Right ventricle myocardium inferior (tissue), 1 donor: ENCODE results near the gene GRK2. TPM values are rescaled to one million over a fixed set of nuclear protein-coding genes. Genes with fewer than 3 reads are reported as not detected.

Experiments used
- ATAC-seq: fragments of 200-7000 bp; cut with Tn5 transposase; one replicate; pipeline ENCODE4 v1.9.1; 2020; ENCODE audit warnings: mild to moderate bottlenecking, moderate library complexity
- DNase-seq: peaks from one replicate; pipeline ENCODE4 v3.0.0; 2021; ENCODE audit errors: missing footprints
- intact Hi-C: fragments of 100-400 bp; cut with DNase I; formaldehyde crosslinking; loops from one replicate; pipeline ENCODE4 v1.11.0; 2022
- total RNA-seq: library from RNA; stranded (reverse); fragmentation: NEBNext Ultra II Directional; extraction: Animal tissue kit (Norgen Biotek cat#: 25700); gene quantifications from one replicate; pipeline ENCODE4 v1.2.1, GENCODE V29; 2021
- donor health status: DM: no; HTN: yes; CAD: no; lungs with severe emphysema.

GRK2 gene
- total RNA-seq, 1 donor from 2014 or later, result 54.1 TPM

DNA sequence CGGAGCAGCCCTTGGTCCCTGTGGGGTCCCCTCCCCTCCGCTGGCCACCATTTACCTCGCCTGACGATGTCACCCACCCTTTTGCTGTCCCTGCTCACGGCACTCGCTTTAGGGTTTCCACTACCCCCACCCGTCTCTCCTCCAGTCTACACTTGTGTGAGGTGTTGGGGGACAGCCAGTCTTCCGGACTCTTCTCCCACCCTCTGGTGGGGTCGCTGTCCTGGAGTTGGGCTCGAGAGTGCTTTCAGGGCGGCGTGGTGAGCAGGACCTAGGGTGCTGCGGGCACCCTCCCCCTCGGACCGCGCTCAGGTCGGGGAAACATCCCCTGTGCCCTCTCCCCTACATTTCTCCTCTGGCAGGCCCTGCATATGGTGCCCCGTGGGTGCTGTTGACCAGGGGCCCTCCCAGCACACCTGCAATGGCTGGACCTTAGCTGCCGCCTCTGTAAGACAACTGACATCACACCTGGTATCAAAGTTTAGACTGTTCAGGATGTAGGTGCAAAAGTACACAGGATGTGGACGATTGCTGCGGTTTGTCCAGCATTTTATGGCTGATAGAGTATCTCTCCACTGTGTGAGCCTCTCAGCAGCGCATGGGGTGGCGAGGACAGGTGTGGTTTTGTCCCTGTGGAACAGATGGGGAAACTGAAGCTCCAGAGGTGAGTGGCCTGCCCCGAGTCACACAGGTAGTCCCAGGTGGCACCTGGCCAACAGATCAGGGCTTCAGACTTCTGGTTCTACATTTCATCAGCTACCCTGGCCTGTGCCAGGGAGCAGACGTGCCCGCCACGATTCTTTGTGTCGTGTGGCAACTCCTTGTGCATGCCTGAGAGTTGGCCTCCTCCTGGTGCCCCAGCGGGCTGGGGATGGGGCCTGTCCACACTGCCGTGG is 1.2 kb downstream of the GRK2 start:
- no peak for ATAC-seq
- intact Hi-C loops, result loop anchor here (2.0 kb wide), 1 partner anchor 21 kb away; the partner anchor contains the start of gene ANKRD13D
- DNase-seq, result no peak

DNA sequence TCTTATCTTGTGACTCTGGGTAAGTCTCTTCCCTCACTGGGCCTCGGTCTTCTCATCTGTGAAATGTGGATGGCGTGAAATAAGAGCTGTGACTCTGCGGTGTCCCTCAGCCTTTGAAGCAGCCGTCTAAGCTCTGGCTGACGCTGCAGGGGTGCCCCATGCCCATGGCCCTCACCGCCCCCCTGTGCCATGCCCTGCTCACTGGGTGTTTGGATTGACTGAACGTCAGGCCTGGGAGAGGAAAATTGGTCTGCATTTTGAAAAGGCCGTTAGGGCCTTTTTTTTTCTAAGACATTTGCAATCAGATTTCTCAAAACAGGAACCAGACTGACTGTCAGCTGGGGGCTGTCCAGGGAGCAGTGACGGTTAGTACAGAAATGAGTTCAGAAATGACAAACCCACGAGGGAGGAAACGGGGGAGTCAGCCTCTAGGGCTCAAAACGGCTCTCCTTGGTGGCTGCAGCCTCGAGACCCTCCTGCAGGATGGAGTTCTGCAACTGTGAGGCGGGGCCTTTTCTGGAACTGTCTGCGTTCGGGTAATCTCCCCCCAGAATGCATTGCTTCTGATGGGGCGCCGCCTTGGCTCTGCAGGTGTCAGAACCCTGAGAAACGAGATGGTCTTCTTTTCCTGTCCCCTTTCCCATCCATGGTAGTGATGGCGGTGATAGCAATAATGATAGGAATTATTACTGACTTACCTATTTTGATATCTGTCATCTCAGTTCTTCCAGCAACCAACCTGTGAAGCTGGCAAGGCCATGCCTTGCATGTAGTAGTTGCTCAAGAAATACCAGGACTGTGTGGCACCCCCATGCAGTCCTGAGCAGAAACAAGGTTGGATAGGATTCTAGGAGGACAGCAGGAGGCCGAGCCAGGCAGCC is 2.0 kb downstream of the GRK2 start:
- DNase-seq (no peak), ATAC-seq (no peak)
- intact Hi-C loops, result no loop called here

DNA sequence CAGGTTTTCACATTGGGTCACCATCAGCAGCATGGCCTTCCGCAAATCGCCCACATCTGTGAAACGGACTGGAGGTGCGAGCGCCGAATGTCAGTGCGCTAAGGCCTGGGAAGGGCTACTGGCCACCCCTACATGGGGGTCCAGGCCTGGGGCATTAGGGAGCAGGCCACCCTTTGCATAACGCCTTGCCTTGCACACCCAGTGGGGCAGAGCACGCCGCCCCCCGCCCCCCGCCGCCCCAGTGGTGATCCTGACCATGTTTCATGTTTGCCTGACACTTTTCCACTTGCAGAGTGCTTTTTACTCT is 2.6 kb downstream of the GRK2 start:
- ATAC-seq (no peak), DNase-seq (no peak)
- intact Hi-C loops, result no loop called here

DNA sequence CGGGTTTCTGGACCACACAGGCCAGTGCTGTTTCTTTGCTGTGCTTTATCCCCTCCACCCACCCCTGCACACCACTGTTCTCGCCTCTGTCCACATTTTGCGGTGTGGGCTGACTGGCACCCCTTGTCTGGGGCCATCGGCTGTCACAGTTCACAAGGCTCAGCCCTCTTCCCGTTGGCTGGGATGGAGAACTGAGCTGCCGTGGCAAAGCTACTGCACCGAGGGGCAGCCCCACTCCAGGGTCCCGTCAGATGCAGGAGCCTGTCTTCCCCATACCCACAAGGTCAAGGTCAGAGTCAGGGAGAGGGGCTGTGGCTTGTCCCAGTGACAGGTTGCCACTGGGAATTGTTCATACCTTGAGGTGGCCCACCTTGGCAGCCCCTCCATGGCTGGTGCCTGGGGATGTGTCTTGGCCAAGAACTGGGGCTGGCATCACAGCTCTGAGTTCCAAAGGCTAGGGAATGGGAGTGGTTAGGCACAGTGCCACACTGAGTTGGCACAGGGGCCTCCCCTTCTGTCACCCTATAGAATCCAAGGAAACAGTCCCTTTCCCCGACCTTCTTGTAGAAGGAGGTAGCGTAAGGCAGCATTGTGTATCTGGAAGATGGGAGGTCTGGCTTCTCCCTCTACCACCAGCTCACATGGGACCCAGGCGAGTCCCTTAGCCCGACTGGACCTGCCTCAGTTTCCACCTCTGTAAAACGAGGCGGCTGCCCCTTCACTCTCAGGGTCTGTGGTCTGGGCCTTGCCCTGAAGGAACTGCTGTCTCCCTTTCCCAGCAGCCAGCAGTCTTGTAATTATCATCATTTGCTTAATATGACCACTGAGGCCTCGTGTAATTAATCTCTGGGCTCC is 3.4 kb downstream of the GRK2 start:
- no peak for DNase-seq
- intact Hi-C loops, result no loop called here
- ATAC-seq, result no peak

DNA sequence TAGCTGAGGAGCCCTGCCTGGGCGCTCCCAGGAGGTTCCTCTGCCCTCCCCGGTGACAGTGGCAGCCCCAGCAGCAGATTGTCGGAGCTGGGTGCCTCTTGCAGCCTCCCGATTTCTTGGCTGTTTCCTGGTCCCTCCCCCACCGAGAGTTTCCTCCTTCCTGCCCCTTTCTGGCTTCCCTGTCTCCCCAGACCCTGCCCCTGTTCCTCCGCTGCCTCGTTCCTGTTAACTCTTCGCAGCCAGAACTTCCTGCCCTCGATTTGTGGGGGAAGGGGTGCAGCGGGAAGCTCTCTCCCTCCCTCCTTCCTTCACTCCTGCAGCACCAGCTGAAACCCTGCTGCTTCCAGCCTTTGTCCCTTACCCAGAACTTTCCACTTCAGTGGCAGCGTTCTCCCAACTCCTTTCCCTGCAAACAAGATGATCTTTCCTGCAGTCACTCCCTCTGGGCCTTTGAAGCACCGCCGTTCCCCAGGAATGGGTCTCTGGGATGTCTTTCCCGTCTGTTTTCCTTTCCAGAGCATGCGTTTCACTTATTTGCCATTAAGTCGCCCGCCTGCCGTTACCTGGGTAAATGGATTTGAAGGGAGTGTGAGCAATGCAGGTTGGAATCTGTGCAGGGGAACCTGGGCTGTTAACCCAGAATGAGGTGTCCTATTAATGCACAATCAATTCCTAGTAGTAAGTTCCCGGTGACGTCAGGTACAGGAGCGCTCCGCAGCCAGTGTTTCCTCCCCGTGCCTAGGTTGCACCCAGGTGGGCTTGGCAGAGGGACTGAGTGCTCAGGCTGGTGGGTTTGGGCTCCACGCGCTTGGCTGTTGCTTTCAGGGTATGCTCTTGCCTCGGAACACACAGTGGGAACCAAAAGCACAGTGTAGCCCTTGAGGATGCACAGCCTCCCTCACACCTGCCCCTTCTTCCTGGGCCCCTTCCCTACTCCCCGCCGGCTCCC is 4.3 kb downstream of the GRK2 start:
- ATAC-seq (peak; percentile 29), DNase-seq (no peak)
- intact Hi-C loops, result no loop called here

DNA sequence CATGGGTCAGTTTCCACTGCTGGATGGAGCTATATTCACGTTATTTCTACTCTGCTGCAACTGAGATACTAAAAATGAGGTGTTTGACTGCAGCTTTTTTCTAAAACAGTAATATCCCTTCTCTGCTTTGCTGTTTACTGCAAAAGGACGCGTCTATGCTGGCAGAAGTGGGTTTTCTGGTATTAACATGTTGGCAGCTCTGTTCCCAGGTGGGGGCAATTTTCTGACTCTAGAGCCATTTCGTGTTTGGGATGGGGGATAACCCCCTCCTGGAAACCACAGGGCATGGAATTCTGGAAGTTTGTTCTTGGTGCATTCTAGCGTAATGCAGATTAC is 4.9 kb downstream of the GRK2 start:
- ATAC-seq (no peak), DNase-seq (no peak)
- intact Hi-C loops, result no loop called here

DNA sequence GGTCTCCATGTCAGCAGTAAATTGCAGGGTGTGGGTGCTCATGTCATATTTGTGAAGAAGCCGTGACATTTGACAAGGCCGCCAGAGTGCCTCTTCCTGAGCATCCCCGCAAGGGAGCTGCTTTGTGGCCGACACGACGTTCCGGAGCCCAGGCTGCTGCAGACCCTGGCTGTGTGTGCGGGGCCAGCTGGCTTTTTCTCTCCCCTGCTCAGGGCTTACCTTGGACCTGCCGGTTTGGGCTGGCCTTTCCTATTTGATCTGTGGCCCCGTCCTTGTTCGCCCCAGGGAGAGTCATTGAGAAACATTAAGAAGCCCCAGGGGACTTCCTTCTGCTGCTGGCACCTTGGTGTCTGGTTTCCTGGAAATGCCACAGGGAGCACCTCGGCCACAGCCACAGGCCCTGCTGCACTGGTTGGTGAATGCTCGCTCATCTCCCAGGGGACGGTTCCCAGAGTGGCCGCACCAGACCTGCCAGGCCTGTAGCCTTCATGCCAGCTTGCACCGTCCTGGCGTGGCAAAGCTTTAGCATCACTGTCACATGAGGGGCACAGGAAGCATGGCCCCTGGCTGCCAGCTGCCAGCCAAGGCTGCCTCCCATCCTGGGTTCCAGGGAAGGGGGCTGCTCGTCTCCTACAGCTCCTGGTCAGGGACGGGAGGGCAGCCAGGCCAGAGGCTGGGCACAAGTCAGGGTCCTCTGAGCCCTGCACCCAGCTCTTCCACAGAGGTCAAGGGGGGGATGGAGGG is 5.4 kb downstream of the GRK2 start:
- no peak for ATAC-seq
- no peak for DNase-seq
- intact Hi-C loops, result no loop called here

DNA sequence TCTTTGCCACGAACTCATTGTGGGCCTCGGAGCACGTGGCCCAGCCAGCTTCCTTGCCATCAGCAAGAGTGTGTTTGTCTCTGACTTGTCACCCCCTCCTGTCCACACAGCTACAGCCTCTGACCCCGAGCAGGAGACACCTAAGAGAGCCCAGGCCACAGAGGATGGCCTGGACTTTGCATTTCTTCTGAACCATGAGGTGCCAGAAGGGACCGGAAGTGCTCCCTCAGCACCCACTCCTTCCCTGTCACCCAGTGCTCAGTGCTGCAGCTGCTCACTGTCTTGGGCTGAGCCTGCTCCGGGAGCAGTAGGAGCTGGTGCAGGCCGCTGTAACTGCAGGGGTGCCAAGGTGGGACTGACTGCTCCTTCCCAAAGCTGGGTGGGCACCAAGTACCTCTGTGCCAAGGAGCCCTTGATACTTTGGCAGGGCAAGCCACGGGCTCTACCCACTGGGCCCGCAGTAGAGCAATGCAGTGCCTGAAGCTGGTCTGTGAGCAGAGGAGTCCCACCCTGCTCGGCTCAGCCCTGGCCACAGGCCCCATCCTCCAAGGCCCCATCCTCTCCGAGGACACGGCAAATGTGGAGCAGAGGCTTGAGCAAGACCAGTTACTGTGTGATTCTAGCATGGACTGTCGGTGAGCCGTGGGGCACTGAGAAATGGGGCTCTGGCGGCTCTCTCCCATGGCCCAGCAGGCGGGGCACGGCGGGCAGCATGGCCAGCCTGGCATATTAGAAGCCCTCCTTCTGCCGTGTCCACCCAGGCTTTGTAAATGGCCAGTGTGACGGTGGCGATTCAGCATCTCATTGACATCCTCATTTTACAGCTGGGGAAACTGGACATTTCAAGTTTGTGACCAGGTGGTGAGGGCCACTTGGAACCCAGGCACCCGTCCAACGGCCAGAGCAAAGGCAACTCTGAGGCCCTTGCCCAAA is 6.3 kb downstream of the GRK2 start:
- intact Hi-C loops, result no loop called here
- ATAC-seq, result no peak
- no peak for DNase-seq

DNA sequence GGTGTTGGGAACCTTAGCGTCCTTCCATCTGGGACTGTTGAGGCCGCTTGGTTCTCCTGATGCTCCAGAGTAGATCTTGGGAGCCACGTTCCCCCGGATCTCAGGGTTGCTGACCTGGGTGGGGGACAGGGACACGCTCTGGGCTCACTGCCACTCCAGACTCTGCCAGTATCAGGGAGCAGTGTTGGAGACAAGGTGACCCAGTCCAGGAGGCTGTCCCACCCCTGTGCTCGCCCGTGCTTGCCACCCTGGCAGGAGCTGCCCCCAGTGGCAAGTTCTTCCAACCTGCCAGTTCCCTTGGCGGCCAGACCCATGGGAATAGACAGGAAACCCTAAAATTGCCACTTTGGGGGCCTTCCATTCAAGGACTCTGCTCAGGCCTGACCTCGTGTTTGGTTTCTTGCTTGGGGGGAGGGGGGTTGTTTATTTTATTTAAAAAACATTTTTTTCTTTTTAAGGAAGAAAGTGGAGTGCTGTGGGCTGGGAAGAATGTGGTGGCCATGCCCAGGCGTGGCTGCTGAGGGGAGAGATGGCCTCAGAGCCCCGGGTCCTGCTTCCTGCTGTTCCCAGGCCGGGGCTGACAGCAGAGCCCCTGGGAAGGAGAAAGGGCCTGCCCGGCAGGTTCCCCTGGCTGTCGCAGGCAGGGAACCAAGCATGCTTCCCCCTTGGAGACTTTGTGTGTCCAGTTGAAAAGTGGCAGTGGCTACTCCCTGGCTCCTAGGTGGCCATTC is 7.2 kb downstream of the GRK2 start:
- intact Hi-C loops, result no loop called here
- ATAC-seq (peak; percentile 35), DNase-seq (no peak)

DNA sequence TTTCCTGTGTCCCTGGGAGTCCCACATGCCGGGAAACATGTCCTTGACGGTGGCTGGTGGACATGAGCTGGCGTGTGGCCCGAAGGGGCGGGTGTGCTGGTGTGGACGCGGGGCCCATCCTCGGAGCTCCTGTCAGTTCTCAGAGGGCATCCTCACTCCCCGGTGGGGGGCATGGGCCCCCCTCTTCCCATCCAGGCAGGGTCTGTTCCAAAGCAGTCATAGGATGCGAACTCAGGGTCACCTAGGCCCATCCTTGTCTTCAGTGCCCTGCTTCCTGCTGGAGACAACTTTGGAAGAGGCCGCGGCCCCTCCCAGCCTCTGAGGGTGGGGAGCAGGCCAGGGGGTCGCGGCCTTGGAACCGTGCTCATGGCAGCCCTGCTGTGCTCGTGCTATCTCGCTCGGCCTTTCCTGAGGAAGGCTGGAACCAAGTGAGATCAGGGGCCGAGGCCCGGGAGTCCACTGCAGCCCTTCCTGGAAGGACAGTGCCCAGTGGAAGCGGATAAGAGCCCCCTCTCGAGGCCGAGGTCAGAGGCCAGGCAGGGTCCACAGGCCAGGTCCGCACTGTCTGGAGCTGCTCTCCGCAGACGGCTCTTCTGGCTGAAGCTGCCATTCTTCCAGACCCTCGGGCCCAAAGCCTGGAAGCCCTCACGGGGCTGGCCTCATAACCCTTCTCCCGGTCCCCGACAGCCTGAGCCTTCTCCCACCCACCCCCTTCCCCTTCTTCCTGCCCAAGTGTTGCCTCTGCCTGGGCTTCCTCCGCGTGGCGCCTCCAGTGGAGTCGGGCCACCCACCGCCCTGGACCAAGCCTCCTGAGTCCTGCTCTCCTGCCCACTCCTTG is 8.7 kb downstream of the GRK2 start:
- no peak for DNase-seq
- intact Hi-C loops, result no loop called here
- no peak for ATAC-seq

DNA sequence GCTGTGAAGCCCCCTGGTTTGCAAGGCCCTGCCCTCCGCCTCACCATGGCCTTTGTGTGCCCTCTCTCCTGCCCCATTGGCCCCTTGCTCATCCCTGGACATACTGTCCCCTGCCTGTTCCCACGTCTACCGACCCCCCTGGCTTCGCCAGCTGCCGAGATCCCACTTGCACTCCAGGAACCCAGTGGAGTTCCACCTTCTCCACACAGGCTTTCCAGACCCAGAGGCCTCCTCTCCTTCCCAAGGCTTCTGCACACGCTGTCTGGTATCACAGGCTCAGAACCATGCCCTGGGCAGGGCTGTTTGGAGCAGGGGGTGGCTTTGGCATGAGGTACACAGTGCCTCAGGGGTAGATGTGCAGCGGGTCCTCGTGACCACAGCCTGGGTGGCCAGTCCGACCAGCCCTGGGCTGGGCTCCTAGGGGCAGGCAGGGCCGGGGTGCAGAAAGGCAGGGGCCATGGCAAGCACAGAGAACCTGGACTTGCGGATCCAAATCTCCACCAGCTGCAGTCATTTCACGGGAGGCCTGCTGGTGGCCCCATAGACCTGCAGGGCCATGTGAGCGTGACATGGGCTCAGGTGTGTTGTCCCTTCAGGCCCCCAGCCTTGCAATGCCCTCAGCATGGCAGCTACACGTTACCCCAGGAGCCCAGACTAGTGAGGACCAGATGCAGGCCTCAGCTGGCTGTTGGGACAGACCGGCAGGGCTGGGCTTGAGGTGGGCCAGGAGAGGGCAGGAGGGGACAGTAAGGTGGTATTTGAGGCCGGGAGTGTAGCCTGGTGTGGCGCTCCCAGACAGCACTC is 9.5 kb downstream of the GRK2 start:
- intact Hi-C loops, result no loop called here
- DNase-seq (no peak), ATAC-seq (no peak)

DNA sequence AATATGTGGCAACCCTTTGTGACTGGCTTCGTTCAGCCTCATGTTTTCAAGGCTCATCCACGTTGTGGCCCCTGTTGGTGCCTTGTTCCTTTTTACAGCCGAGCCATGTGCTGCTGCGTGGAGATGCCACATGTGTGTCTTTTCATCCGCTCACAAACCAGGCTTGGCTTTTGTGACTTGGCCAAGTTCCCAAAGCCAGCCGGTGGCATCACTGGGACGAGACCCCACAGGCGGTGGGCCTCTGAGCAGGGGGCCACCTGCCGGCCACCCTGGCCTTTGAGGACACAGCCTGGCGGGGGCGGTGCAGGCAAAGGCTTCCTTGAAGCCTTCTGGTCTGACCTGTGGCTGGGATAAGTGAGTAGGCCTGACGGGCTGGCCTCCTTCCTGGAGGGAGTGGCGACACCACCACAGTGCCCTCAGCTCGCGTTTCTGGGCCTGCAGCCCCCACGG is 10.5 kb downstream of the GRK2 start:
- ATAC-seq (no peak), DNase-seq (no peak)
- intact Hi-C loops, result no loop called here

DNA sequence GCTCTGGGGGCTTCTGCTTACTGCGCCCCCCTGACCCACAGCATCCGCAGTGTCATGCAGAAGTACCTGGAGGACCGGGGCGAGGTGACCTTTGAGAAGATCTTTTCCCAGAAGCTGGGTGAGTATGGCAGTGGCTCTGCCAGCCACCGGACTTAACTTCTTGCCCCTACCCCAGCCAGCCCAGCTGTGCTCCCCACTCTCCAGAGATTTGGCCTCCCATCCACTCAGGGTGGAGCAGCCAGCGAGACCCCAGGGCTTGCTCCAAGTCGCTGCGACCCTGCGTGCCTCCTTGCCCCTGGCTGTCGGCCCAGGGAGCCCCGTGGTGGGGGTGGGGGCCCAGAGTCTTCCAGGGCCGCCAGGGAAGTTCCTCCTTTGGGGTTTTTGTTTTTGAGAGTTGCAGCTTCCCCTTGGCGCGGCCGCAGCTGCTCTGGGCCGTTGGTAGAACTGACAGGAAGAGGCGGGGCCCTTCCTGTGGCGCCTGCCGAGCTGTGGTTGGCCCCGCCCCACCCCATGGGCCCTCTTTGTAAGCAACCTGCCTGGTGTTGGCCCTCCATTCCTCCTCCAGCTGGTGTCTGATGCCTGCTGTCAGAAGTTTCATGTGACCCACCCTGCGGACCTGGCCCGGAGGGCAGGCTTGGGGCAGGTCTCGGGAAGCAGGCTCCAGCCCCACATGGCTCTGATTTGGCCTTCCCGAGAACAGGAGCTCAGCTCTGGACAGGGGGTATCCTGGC is 11.1 kb downstream of the GRK2 start:
- intact Hi-C loops, result no loop called here
- peak; percentile 86 for ATAC-seq

More for the DNA sequence above, 11.1 kb downstream of the GRK2 start:
- DNase-seq, result peak; percentile 99
